Epithelial cell of esophagus (primary cell): ENCODE data around the gene SPRY2.
A peak's percentile ranks its signal among the peaks of the same experiment; 100 is the strongest.
"Not testable (repeated sequence)": the region's sequence is repeated elsewhere in the genome, so short reads cannot be mapped to it uniquely, and the experiment has no call there.

Experiments used
- DNase-seq: peaks from one replicate; pipeline ENCODE4 v3.0.0; 2010; ENCODE audit warnings: low read depth
- H3K4me3 ChIP-seq: 2 replicates; pipeline ENCODE4 v1.5.1; 2011; ENCODE audit warnings: mild to moderate bottlenecking, low read length, control low read depth
- CTCF ChIP-seq: IDR thresholded peaks from 2 replicates; pipeline ENCODE4 v1.5.1; 2011; ENCODE audit warnings: low read depth, mild to moderate bottlenecking, low read length, control low read depth, inconsistent platforms; ENCODE audit not compliant: insufficient read depth; ENCODE audit errors: missing control alignments

Gene SPRY2

GRCh38 chr13:80363890-80364503 is 23.1 kb upstream of the SPRY2 start:
- peak; percentile 80 for TF ChIP-seq CTCF
- DNase-seq = peak; percentile 30
- H3K4me3 ChIP-seq = no peak overlapping the region

DNA sequence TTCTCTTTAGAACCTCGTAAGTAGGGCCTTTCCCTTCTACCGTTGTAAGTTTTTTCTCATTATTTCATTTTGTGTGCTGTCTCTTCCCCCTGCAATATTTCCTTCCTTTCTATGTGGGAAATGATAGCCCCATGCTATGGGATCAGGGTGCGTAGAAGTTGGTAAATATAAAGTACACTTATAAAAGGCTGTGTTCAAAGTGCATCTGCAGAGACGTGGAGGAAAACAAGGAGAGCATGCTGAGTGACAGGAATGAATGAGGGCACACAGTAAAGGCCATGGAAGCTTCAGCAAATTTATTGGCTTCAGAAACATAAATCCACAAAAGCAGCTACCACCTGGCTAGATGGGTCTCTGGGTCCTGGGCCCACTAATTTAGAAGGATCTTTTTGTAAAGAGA is 21.6 kb upstream of the SPRY2 start:
- TF ChIP-seq CTCF = no peak
- H3K4me3 ChIP-seq = no peak overlapping the region
- no peak for DNase-seq

DNA sequence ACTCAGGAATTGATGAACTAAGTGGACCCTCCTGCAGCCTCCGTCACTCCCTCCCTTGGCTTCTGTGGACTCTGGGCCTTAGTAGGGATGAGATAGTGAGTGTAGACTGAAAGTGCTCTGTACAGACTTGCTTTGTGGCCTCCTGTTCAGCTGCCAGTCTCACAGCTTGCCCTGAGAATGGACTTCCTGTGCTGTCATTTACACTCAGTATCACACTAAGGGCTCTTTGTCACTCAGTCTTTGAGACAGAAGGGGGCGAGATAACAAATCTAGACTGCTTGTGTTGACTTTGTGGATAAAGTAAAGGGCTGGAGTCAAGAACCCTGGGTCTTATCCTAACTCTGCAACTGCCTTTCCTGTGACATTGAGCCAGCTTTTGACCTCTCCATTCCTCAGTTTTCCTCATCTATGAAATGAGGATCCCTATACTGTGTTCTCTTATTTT is 21.0 kb upstream of the SPRY2 start:
- TF ChIP-seq CTCF = no peak
- DNase-seq = peak; percentile 54
- H3K4me3 ChIP-seq = no peak overlapping the region

DNA sequence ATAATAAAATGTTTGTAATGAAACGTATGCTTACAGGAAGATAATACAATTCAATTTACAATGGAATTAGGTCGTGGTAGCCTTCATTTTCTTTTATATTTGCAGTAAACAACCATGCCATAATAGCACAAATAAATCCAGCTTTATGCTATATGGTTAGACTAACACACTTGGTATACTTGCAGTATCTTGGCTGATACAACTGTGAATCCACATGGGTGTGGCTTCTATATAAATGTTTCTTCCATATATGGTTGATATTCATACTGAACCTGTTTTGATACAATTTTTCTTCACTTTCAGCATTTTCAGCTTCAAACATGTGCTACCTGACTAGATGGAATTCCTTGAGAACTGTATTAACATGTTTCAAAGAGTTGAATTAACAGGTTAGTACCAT is 20.4 kb upstream of the SPRY2 start:
- peak; percentile 21 for DNase-seq
- no peak for TF ChIP-seq CTCF
- H3K4me3 ChIP-seq = no peak overlapping the region

DNA sequence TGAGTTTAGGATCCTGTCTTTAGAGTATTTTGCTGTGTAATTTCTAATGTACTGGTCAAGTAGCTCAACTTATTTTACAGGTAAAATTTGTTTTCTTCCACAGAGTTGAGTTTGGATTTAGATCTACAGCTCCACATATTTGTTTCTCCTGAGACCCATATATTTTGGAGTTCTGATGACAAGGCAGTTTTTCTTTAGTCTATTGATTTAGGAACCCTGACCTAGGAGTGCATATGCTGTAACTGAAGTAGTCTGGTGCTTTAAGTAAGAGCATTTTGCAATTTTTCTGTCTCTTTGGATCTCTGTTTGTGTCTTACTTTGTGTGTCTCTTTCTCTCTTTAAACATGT is 19.5 kb upstream of the SPRY2 start:
- DNase-seq = no peak
- no peak overlapping the region for H3K4me3 ChIP-seq
- no peak for TF ChIP-seq CTCF

DNA sequence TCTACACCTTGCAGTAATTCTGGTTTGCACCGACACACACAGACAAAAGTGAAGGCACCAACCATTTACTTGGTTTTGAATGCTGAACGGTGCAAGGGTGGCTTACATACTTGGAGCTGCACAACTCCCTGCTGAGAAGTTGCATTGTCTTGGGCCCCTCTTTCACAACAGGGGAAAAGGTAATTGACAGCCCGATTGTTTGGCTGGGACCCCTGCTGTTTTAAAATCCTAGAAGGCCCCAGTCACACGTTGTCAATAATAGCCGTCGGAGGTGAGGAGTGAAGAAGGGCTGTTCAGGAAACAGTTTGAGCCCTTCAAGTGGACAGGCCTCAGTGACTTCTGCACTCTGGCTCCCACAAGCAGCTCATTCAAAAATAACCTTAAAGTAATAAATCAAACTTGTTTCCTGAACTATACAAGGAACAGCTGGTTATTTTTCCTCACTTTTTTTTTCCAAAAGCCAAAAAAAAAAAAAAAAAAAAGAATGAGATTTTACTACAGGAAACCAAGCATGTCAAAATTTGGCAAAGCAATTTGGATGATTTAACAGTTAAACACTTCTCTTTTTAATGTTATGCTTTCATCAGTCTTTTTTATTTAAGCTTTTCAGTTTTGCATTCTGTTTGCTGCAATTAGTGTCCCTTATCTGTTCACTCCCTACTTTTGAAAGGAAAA is 19.0 kb upstream of the SPRY2 start:
- H3K4me3 ChIP-seq = no peak overlapping the region
- TF ChIP-seq CTCF = no peak
- DNase-seq = no peak

DNA sequence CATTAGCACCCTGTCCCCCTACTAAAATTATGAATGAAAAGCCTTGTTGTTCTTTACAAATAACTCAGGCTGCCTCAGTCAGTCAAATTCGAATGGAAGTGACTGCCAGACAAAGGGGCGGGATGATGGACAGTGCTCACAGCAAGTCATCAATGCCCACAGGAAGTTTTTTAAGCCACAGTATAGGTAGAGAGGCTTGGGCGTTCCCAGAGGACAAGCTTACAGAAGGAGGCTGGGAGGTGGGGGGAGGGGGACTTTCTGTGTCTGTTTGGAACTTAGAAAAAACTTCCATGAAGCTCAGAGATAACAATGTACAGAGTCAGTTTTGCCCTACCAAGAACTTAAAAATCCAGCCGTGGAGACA is 18.5 kb upstream of the SPRY2 start:
- TF ChIP-seq CTCF = no peak
- DNase-seq = no peak
- H3K4me3 ChIP-seq = no peak overlapping the region

- DNase-seq = not testable (repeated sequence)
Measured at GRCh38 chr13:80355496-80356094, 14.7 kb upstream of the SPRY2 start.

More at GRCh38 chr13:80355496-80356094, 14.7 kb upstream of the SPRY2 start:
- H3K4me3 ChIP-seq = not testable (repeated sequence)
